ENCODE results near the gene MGARP.

Gene MGARP

DNA sequence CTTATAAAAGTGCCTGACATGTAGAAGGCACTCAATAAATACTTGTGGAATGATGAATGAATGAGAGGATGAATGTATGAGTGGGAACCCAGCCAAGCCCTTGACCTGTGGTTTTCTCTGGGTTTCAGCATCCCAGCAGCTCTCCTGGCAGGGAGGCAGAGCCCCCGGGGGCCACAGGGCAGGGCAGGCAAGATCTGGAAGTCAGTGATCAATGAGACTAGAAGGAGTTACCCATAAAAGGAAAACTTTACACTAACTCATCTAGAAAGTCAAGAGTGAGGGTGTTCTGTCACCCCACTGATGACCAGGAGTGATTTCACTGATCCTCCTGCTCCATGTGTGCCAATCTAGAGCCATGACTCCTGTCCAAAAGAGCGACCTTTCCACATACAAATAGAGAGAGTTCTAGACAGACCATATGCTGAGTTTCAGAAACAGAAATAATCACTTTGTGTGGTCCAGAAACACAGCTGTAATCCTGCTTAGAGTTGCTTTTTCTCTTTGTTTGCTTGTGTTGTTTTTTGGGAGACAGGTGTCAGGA is 37.4 kb downstream of the MGARP start:
- DNase-seq: no peak

DNA sequence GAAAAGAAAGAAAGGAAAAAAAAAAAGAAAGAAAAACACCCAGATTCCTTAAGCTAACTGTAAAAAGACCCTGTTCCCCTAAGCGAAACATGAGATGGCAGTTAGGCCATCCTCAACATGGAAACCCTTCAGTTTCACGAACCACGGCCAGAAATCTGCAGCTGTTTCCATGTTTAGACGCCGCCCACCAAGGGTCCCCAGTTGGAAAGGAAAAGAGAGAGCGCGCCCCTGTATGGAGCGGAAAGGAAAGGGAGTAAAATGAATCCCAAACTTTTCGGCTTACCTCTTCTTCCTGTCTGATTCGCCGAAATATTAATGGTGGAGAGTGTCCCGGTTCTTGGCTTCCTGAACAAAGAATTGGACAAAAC is 38.3 kb downstream of the MGARP start:
- DNase-seq: no peak

- no peak for DNase-seq
Observed at GRCh38 chr4:139241086-139241783, 38.8 kb downstream of the MGARP start.

- no peak for DNase-seq
Observed at GRCh38 chr4:139239127-139239772, 40.8 kb downstream of the MGARP start.

GRCh38 chr4:139234253-139234652 is 45.8 kb downstream of the MGARP start:
- no peak for DNase-seq

DNA sequence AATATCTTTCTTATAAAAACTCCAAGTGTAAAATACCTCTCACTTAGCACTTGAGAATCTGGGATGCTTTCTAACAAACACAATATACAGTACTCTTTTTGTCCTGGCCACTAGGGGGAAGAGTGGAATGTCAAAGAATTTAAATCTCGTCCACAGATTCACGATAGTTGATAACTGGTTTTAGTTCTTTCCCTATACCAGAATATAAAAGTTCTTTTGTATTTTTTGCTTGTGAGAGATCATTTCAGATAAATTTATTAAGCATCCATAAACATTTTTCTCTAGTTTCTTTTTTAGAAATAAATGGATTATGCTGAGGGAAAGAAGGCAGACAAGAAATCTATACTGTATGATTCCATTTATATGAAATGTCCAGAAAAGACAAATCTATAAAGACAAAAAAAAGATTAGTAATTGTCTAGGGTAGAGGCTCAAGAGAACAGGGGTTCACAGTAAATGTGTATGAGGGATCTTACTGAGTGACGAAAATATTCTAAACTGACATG is 50.4 kb downstream of the MGARP start:
- peak; percentile 6 for DNase-seq

DNA sequence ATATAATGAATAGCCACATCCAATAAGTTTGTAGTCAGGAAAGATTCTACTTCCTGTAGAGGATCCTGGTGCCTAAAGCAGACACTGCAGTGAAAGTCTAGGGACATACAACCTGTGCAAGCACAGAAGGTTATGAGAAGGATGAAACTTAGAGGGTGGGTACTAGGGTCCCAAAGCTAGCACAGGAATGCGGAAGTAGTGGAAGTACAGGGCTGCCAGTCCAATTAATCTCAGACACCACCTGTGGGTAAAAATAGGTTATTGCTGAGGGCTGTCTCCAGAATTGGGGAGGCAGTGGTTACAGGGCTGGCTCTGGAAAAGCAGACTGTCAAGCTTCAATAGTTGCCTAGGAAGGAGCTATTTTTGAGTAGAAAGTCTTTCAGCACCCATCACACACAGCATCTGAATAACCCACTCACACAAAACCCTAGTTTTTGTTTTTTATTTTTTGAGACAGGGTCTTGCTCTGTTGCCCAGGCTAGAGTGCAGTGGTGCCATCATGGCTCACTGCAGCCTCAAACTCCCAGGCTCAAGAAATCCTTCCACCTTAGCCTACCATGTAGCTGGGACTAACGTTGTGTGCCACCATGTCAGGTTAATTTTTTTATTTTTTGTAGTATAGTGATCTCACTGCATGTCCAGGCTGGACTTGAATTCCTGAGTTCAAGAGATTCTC is 52.2 kb downstream of the MGARP start:
- DNase-seq: no peak

- no peak for DNase-seq
Observed at GRCh38 chr4:139223682-139224317, 56.2 kb downstream of the MGARP start.

GRCh38 chr4:139222215-139222614 is 57.8 kb downstream of the MGARP start:
- no peak for DNase-seq

DNA sequence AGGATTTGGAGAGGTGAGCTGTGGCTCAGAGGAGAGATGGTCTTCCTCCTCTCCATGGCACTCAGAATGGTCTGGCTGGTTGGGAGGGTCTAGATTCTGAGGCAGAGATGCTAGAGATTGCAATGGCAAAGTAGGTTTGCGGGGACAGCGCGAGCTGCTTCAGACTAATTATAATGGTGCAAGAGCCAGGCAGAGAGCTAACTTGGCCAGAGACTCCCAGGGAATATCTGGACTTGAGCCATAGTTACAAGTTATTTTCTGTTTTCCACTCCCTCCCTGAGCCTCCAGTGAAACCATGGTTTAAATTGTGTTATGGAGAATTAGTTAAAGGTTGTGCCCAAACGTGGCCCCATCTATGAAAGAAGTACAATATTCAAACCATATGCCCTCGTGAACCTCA is 58.3 kb downstream of the MGARP start:
- DNase-seq: no peak

- DNase-seq: no peak
Observed at GRCh38 chr4:139219450-139220055, 60.5 kb downstream of the MGARP start.
